IMR-90 (cell line): ENCODE measurements around the gene KRTAP10-5.

Source experiments
- BHLHE40 ChIP-seq: fragments of 150-350 bp; IDR thresholded peaks from 2 replicates; pipeline ENCODE4 v1.6.1; 2016; ENCODE audit warnings: mild to moderate bottlenecking, low read depth, low read length
- CEBPB ChIP-seq: IDR thresholded peaks from 2 replicates; pipeline ENCODE4 v1.6.1; 2012; ENCODE audit warnings: low read depth, low read length, improper control_type of control experiment
- CHD1 ChIP-seq: IDR thresholded peaks from 2 replicates; pipeline ENCODE4 v1.6.1; 2012; ENCODE audit warnings: low read depth, low read length, improper control_type of control experiment
- MAFK ChIP-seq: IDR thresholded peaks from 2 replicates; pipeline ENCODE4 v1.6.1; 2012; ENCODE audit warnings: low read depth, low read length, improper control_type of control experiment
- MAZ ChIP-seq: IDR thresholded peaks from 2 replicates; pipeline ENCODE4 v1.6.1; 2012; ENCODE audit warnings: low read depth, mild to moderate bottlenecking, low read length, improper control_type of control experiment, moderate library complexity, borderline replicate concordance
- MXI1 ChIP-seq: IDR thresholded peaks from 2 replicates; pipeline ENCODE4 v1.6.1; 2012; ENCODE audit warnings: low read depth, mild to moderate bottlenecking, low read length, moderate library complexity, borderline replicate concordance
- POLR2A ChIP-seq: IDR thresholded peaks from 2 replicates; pipeline ENCODE4 v1.6.1; 2012; ENCODE audit warnings: mild to moderate bottlenecking, low read depth, low read length
- RAD21 ChIP-seq: IDR thresholded peaks from 2 replicates; pipeline ENCODE4 v1.6.1; 2012; ENCODE audit warnings: low read length, improper control_type of control experiment
- RFX5 ChIP-seq: IDR thresholded peaks from 2 replicates; pipeline ENCODE4 v1.8.0; 2012; ENCODE audit warnings: low read depth, mild to moderate bottlenecking, low read length, moderate library complexity
- SMC3 ChIP-seq: fragments of 150-350 bp; IDR thresholded peaks from 2 replicates; pipeline ENCODE4 v1.6.1; 2016; ENCODE audit warnings: low read depth, mild to moderate bottlenecking, antibody characterized with exemption, low read length, moderate library complexity
- TF ChIP-seq, protein P1 (sequence below): conservative IDR thresholded peaks from 2 replicates; pipeline ENCODE4 v1.5.1; 2012; ENCODE audit warnings: mild to moderate bottlenecking, low read depth, low read length, improper control_type of control experiment
- TF ChIP-seq, protein P2 (sequence below): fragments of 150-350 bp; IDR thresholded peaks from 2 replicates; pipeline ENCODE4 v1.6.1; 2017; ENCODE audit warnings: mild to moderate bottlenecking, antibody characterized with exemption, low read length, low read depth

DNA sequence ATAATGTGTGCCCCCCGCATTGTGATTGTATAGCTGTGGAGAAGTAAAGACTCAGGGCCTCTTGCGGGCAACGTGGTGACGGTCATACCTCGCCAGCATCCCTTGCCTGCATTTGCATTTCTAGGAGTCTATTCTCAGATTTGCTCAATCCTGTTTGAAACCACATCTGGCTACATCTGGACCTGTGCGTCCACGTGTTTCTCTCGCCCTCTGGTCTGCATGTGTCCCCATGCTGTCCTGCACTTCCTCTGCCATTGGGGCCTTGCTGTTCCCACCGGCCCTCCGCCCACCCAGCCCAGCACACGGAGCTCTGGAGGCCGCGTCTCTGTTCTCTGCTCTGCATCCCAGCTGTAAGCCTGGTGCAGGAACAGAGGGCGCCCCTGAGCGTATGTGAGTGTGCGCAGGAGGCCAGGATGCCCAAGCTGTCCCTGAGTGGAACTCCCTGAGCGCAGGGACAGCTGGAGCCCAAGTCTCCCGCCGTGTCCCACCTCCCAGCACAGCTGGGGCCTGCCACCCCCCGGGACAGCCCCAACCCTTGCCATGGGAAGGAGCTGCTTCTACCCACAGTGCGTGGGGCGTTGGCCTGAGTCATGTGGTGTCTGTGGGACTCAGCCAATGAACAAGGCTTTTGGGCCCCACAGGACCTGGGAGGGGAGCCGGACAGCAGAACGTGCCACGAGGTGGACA is 30.7 kb downstream of the KRTAP10-5 start:
- TF ChIP-seq, protein P1, sequence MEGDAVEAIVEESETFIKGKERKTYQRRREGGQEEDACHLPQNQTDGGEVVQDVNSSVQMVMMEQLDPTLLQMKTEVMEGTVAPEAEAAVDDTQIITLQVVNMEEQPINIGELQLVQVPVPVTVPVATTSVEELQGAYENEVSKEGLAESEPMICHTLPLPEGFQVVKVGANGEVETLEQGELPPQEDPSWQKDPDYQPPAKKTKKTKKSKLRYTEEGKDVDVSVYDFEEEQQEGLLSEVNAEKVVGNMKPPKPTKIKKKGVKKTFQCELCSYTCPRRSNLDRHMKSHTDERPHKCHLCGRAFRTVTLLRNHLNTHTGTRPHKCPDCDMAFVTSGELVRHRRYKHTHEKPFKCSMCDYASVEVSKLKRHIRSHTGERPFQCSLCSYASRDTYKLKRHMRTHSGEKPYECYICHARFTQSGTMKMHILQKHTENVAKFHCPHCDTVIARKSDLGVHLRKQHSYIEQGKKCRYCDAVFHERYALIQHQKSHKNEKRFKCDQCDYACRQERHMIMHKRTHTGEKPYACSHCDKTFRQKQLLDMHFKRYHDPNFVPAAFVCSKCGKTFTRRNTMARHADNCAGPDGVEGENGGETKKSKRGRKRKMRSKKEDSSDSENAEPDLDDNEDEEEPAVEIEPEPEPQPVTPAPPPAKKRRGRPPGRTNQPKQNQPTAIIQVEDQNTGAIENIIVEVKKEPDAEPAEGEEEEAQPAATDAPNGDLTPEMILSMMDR: no peak
- TF ChIP-seq MAZ (no peak), SMC3 (no peak), POLR2A (no peak), BHLHE40 (no peak), RFX5 (no peak), RAD21 (no peak), CHD1 (no peak), MXI1 (no peak), CEBPB (no peak), MAFK (no peak)
- TF ChIP-seq, protein P2, sequence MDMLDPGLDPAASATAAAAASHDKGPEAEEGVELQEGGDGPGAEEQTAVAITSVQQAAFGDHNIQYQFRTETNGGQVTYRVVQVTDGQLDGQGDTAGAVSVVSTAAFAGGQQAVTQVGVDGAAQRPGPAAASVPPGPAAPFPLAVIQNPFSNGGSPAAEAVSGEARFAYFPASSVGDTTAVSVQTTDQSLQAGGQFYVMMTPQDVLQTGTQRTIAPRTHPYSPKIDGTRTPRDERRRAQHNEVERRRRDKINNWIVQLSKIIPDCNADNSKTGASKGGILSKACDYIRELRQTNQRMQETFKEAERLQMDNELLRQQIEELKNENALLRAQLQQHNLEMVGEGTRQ: no peak
